ENCODE measurements around the gene MDC1. TPM values are rescaled to one million over a fixed set of nuclear protein-coding genes. Genes with fewer than 3 reads are reported as not detected.

The MDC1 gene
- total RNA-seq, 1 donor from 2014 or later: 65.6 TPM

- Mint-ChIP-seq H3K36me3 (ENCODE audit: low read depth) (peaks cover 74% of the 10 kb centered on the region), H3K4me1 (peaks cover 69% of the 10 kb centered on the region), H3K27me3 (no peaks in the 10 kb centered on the region), H3K27ac (peak overlapping the region; percentile 99), H3K9me3 (no peaks in the 10 kb centered on the region), H3K4me3 (peak overlapping the region; percentile 92)
- intact Hi-C loops (cut with micrococcal nuclease): loop anchor here (1.0 to 10.0 kb wide), 7 partner anchors 8 to 883 kb away; partner anchors contain the start of genes DHX16, GTF2H4, MDC1 and MRPS18B
- no peak for TF ChIP-seq CTCF (IDR thresholded peaks at IDR 0.05)
- ChIA-PET POLR2A (interaction anchor here (1.0 to 15.3 kb wide), 11 partner anchors 8 to 228 kb away, joined by 3 to 697 read pairs (median 5); partner anchors contain the start of genes DHX16, MDC1, MRPS18B and NRM), CTCF (interaction anchor here (2.1 to 15.7 kb wide), 3 partner anchors 8 to 47 kb away, joined by 7 to 576 read pairs (median 58); partner anchors contain the start of genes MDC1, NRM and TUBB)
- DNase-seq (no peak), ATAC-seq (ENCODE audit: low read depth) (no peak)
These were observed 35.3 kb downstream of the MDC1 start for GRCh38 chr6:30681766-30682142.

GRCh38 chr6:30679765-30680535 is 37.1 kb downstream of the MDC1 start:
- POLR2A ChIA-PET: interaction anchor here (0.7 to 15.3 kb wide), 6 partner anchors 8 to 123 kb away, joined by 4 to 697 read pairs (median 16); partner anchors contain the start of genes MDC1, MRPS18B, PPP1R10 and PRR3
- no peak for TF ChIP-seq CTCF (IDR thresholded peaks at IDR 0.05)
- intact Hi-C loops (cut with micrococcal nuclease): loop anchor here (1.0 to 10.0 kb wide), 5 partner anchors 42 to 885 kb away; partner anchors contain the start of genes GTF2H4 and TRIM26
- H3K27ac Mint-ChIP-seq: peak overlapping the region; percentile 99
- H3K27me3 Mint-ChIP-seq: no peaks in the 10 kb centered on the region
- peaks cover 71% of the 10 kb centered on the region for H3K36me3 Mint-ChIP-seq (ENCODE audit: low read depth)
- H3K9me3 Mint-ChIP-seq: no peaks in the 10 kb centered on the region
- ATAC-seq (ENCODE audit: low read depth): no peak
- H3K4me1 Mint-ChIP-seq: peaks cover 64% of the 10 kb centered on the region
- CTCF ChIA-PET: interaction anchor here (0.8 to 15.7 kb wide), 8 partner anchors 10 to 408 kb away, joined by 3 to 576 read pairs (median 8); partner anchors contain the start of genes MDC1, NRM and TUBB
- H3K4me3 Mint-ChIP-seq: peak overlapping the region; percentile 92
- no peak for DNase-seq

GRCh38 chr6:30678964-30679726 is 37.9 kb downstream of the MDC1 start:
- DNase-seq: peak; percentile 94
- H3K4me3 Mint-ChIP-seq: peak overlapping the region; percentile 92
- ChIA-PET CTCF (interaction anchor here (0.6 to 15.7 kb wide), 20 partner anchors 10 to 408 kb away, joined by 3 to 576 read pairs (median 4); partner anchors contain the start of genes C6orf136, FLOT1, MDC1 and NRM), POLR2A (interaction anchor here (0.6 to 15.3 kb wide), 12 partner anchors 9 to 166 kb away, joined by 3 to 697 read pairs (median 4); partner anchors contain the start of genes GNL1, MDC1, MRPS18B and NRM)
- peak; percentile 33 for ATAC-seq (ENCODE audit: low read depth)
- H3K27ac Mint-ChIP-seq: peak overlapping the region; percentile 99
- peaks cover 62% of the 10 kb centered on the region for H3K4me1 Mint-ChIP-seq
- H3K9me3 Mint-ChIP-seq: no peaks in the 10 kb centered on the region
- peak; percentile 73 for TF ChIP-seq CTCF (IDR thresholded peaks at IDR 0.05)
- H3K36me3 Mint-ChIP-seq (ENCODE audit: low read depth): peaks cover 67% of the 10 kb centered on the region
- H3K27me3 Mint-ChIP-seq: no peaks in the 10 kb centered on the region
- intact Hi-C loops (cut with micrococcal nuclease): loop anchor here (1.0 to 10.0 kb wide), 2 partner anchors 43 to 224 kb away; no protein-coding TSS in a partner anchor

GRCh38 chr6:30676660-30677285 is 40.3 kb downstream of the MDC1 start:
- ChIA-PET POLR2A (interaction anchor here (0.5 to 15.3 kb wide), 2 partner anchors 46 to 68 kb away, joined by 9 to 697 read pairs; partner anchors contain the start of genes IER3, MDC1 and TUBB), CTCF (interaction anchor here (0.9 to 15.7 kb wide), 2 partner anchors 12 to 52 kb away, joined by 4 to 576 read pairs; partner anchors contain the start of gene TUBB)
- no peak for ATAC-seq (ENCODE audit: low read depth)
- no peak overlapping the region for H3K4me3 Mint-ChIP-seq
- no peak overlapping the region for H3K27ac Mint-ChIP-seq
- peaks cover 53% of the 10 kb centered on the region for H3K36me3 Mint-ChIP-seq (ENCODE audit: low read depth)
- no peaks in the 10 kb centered on the region for H3K9me3 Mint-ChIP-seq
- no peaks in the 10 kb centered on the region for H3K27me3 Mint-ChIP-seq
- no peak for TF ChIP-seq CTCF (IDR thresholded peaks at IDR 0.05)
- intact Hi-C loops (cut with micrococcal nuclease): loop anchor here (10.0 kb wide), 1 partner anchor 222 kb away; no protein-coding TSS in a partner anchor
- peaks cover 57% of the 10 kb centered on the region for H3K4me1 Mint-ChIP-seq
- no peak for DNase-seq
